Subcutaneous adipose tissue (tissue), 4 donors: ENCODE data around the gene EHMT1. TPM values are rescaled to one million over a fixed set of nuclear protein-coding genes. Genes with fewer than 3 reads are reported as not detected.

Experiments
- total RNA-seq, 4 donors: library from RNA; depleted of rRNA; stranded (reverse); fragments of >200 nt; gene quantifications; one replicate each; pipeline ENCODE4 v1.1.0, GENCODE V29; 2016
- TF ChIP-seq, protein P1 (sequence below): fragments of 450-650 bp; IDR thresholded peaks from one replicate; pipeline ENCODE4 v1.5.1; 2016; ENCODE audit warnings: low read depth, mild to moderate bottlenecking, control low read depth, antibody characterized with exemption, moderate library complexity

Gene EHMT1
- total RNA-seq, 4 donors from 2014 or later: 53.2 to 168 (median 65.9) TPM

DNA sequence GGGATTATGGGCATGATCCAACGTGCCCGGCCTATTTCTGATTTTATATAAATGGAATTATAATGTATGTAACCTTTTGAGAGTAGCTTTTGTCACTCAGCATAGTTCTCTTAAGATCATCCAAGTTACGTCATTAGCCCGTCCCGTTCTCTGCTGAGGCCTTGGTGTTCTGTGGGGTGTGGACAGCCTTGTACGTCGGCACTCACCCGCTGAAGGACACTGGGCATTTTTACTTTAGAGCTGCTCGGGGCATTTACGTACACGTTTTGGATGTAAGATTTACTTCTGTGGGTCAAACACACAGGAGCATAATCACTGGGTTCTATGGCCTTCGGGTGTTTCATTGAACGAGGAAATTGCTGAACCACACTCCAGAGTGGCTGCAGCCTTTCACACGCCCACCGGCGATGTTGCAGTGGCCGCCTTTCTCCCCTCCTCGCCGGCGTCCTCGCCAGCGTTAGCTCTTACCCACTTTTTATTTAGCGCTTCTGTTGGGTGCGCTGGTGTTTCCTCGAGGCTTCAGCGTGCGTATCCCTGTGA is 101.8 kb downstream of the EHMT1 start:
- TF ChIP-seq, protein P1, sequence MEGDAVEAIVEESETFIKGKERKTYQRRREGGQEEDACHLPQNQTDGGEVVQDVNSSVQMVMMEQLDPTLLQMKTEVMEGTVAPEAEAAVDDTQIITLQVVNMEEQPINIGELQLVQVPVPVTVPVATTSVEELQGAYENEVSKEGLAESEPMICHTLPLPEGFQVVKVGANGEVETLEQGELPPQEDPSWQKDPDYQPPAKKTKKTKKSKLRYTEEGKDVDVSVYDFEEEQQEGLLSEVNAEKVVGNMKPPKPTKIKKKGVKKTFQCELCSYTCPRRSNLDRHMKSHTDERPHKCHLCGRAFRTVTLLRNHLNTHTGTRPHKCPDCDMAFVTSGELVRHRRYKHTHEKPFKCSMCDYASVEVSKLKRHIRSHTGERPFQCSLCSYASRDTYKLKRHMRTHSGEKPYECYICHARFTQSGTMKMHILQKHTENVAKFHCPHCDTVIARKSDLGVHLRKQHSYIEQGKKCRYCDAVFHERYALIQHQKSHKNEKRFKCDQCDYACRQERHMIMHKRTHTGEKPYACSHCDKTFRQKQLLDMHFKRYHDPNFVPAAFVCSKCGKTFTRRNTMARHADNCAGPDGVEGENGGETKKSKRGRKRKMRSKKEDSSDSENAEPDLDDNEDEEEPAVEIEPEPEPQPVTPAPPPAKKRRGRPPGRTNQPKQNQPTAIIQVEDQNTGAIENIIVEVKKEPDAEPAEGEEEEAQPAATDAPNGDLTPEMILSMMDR: no peak

DNA sequence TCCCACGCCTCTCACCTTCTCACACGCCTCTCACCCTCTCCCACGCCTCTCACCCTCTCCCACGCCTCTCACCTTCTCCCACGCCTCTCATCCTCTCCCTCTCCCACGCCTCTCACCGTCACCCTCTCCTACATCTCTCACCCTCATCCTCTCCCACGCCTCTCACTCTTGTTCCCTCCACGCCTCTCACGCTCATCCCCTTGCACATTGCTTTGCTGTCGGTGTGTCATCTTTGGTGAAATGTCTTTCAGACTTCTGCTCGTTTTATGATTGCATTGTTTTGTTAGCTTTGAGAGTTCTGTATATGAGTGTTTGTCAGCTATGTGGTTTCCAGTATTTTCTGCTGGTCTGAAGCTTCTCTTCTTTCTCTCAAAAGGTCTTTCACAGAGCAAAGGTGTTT is 102.7 kb downstream of the EHMT1 start:
- TF ChIP-seq, protein P1: no peak

DNA sequence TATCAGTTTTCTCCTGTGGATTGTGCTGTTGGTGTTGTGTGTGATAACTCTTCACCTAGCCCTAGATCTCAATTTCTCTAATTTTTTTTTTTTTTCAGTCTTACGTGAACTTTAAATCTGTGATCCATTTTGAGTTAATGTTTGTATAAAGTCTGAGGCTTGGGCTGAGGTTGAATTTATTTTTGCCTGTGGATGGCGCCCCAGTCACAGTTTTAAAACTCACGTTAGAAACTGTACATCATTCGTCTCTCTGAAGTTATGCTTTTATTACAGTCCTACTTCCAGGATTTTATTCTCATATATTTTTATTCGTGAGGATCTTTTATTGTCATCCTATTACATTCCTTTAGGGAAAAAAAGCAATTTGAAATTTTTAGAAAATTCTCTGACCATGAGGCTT is 103.1 kb downstream of the EHMT1 start:
- TF ChIP-seq, protein P1: no peak

DNA sequence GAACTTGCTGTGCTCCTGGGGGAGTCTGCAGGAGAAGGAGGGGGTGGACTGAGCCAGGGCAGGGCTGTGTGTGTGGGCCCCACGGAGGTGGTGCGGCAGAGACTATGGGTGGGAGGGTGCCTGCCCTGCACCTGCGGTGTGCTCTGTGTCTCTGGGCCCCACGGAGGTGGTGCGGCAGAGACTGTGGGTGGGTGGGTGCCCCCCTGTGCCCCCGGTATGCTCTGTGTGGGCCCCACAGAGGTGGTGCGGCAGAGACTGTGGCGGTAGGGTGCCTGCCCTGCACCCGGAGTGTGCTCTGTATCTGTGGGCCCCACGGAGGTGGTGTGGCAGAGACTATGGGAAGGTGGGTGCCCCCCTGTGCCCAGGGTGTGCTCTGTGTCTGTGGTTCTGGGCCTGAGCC is 103.7 kb downstream of the EHMT1 start:
- TF ChIP-seq, protein P1: no peak

DNA sequence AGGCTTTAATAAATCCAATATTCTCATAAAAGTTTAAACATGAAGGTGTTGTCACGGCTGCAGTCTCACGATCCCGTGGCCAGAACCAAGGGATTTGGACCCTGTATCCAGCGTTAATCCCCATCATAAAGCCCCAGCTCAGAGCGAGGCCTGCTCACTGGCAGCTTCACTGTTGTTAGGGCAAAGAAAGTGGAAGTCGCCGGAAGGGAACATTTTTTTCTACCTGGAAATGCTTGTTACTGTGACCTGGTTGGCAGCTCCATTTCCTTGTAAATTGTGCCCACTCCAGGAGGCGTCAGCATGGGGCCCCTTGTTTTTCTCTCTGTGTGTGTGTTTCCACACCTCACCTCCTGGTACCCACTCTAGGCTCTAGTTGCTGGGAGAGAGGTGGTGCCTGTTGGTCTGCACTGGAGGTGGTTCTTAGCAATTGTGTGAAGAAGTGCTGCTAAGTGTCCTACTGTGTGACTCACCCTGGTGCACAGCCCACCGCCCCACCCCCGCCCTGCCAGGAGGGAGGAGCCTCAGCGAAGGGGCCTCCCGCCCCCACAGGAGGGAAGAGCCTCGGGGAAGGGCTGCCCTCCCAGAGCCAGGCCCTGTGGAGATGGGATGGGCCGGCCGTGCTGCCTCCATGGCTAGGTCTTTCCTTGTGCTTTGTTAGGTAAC is 105.1 kb downstream of the EHMT1 start:
- TF ChIP-seq, protein P1: no peak

DNA sequence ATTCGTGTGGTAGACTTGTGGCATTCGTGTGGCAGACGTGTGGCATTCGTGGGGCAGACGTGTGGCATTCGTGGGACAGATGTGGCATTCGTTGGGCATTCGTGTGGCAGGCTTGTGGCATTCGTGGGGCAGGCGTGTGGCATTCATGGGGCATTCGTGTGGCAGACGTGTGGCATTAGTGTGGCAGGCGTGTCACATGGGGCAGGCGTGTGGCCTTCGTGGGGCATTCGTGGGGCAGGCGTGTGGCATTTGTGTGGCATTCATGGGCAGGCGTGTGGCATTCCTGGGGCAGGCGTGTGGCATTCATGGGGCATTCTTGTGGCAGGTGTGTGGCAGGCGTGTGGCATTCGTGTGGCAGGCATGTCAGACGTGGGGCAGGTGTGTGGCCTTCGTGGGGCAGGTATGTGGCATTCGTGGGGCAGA is 106.0 kb downstream of the EHMT1 start:
- TF ChIP-seq, protein P1: no peak

DNA sequence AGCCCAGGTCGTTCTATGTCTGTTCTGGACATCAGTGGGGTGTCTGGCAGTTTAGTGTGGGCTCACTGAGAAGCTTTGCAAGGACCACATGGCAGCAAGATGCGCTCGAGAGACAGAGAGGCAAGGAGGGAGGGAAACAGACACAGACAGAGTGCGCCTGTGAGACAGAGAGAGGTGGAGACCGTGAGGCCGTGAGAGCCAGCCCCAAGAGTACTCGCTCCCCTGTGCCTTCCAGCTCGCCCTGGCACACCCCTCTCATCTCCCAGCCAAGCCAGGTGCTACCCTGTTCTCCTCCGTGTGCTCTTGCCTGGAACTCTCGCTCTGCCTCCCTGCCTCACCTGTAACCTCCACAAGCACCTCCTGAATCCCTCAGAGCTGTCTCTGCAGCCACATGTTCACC is 106.8 kb downstream of the EHMT1 start:
- TF ChIP-seq, protein P1: no peak
